HL-60/S4 treated with retinoic acid at 250 ng/mL for 4 days and 3 days (cell line): ENCODE data around the gene ACTR8.
"Not testable (repeated sequence)": the region's sequence is repeated elsewhere in the genome, so short reads cannot be mapped to it uniquely, and the experiment has no call there.

ENCODE experiments used
- in situ Hi-C: fragments of 300-500 bp; cut with MboI; formaldehyde crosslinking; loops from 2 replicates; pipeline ENCODE4 v1.7.0; 2022; ENCODE audit warnings: low sequenced_read_pairs

Gene ACTR8, protein sequence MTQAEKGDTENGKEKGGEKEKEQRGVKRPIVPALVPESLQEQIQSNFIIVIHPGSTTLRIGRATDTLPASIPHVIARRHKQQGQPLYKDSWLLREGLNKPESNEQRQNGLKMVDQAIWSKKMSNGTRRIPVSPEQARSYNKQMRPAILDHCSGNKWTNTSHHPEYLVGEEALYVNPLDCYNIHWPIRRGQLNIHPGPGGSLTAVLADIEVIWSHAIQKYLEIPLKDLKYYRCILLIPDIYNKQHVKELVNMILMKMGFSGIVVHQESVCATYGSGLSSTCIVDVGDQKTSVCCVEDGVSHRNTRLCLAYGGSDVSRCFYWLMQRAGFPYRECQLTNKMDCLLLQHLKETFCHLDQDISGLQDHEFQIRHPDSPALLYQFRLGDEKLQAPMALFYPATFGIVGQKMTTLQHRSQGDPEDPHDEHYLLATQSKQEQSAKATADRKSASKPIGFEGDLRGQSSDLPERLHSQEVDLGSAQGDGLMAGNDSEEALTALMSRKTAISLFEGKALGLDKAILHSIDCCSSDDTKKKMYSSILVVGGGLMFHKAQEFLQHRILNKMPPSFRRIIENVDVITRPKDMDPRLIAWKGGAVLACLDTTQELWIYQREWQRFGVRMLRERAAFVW

DNA sequence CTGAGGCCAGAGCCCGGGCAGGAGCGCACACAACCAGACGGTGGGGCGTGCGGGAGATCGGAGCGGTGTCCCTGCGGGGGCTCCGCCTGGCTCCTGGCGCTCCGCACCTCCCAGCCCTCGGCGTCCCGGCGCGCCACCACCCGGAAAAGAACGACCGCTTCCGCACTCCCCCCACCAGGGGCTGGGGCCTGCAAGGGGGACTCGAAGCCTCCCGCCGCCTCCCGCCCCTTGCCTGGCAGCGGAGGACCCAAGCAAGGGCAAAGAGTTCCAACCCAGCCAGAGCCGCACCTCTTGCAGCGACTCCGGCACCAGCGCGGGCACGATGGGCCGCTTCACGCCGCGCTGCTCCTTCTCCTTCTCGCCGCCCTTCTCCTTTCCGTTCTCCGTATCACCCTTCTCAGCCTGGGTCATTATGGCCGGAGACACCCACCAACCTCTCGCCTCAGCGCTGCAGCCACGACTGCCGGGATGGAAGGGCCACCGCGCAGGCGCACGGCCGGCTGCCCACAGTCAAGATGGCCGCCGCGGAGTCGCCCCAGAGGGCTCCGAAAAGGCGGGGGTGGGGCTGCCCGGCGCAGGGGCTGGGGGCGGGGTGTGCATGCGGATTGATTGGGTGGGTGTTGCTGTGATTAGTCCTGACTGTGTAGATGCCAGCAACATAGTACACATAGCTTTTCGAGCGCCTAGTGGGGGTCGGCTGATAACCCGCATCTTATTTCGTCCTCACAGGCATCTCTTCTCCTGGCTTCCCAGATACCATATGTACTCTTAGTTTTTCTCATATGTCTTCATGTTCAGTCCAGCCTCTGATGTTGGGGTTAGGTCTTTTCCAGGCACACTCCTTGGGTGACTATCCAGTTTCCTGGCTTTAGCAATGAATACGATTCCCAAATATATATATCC, at the start of gene ACTR8:
TSS of gene ACTR8 (minus strand) at position 462 of the 903 bp plus-strand sequence. CDS start at position 411, 51 bp downstream.
- in situ Hi-C loops = no loop called here

DNA sequence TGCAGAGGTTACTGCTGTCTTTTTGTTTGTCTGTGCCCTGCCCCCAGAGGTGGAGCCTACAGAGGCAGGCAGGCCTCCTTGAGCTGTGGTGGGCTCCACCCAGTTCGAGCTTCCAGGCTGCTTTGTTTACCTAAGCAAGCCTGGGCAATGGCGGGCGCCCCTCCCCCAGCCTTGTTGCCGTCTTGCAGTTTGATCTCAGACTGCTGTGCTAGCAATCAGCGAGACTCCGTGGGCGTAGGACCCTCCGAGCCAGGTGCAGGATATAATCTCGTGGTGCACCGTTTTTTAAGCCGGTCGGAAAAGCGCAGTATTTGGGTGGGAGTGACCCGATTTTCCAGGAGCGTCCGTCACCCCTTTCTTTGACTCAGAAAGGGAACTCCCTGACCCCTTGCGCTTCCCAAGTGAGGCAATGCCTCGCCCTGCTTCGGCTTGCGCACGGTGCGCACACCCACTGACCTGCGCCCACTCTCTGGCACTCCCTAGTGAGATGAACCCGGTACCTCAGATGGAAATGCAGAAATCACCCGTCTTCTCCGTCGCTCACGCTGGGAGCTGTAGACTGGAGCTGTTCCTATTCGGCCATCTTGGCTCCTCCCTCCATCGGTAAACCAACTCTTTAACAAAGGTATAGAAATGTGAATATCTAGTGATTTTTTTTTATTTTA, 45.4 kb upstream of the ACTR8 start:
- in situ Hi-C loops = not testable (repeated sequence)

DNA sequence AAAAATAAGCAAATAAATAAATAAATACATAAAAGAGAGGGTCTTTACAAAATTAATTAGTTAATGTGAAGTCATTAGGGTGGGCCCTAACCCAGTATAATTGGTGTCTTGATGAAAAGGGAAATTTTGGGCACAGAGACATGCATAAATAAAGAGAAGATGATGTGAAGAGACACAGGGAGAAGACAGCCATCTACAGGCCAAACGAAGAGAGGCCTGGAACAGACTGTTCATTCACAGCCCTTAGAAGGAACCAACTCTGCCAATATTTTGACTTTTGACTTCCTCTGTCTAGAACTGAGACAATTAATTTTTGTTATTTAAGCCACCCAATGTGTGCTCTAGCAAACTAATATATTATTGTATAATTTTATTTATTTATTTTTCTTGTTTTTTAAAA, 39.3 kb upstream of the ACTR8 start:
- in situ Hi-C loops = no loop called here

DNA sequence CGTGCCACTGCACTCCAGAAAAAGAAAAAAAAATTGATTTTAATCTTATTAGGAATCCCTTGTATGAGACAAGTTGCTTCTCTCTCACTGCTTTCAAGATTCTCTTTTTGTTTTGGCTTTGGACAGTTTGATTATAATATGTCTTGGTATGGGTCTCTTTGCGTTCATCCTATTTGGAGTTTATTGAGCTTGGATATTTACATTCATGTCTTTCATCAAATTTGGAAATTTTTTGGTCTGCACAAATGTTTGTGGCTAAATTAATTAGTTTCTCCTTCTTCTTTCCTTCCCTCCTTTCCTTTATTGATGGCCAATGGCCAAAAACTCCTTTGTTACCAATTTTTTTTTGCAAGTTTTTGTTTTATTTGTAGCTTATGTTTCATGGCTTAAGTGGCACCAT, 37.8 kb upstream of the ACTR8 start:
- in situ Hi-C loops = no loop called here

DNA sequence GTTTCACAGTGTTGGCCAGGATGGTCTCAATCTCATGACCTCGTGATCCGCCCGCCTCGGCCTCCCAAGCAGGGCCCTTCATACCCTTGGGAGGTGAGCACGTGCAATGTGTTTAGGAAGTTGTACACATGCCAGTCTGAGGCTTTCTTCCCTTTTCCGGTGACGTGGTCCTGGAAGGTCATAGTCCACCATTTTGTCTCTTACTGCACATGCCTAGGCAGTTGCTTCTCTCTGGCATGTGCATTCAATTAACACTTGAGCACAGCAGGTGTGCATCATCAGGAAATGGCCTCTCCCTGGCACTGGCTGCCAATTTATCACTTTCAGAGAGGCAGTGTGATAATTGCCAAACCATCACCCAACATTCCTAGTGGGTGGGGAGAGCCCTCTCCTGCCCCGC, 31.4 kb upstream of the ACTR8 start:
- in situ Hi-C loops = no loop called here

DNA sequence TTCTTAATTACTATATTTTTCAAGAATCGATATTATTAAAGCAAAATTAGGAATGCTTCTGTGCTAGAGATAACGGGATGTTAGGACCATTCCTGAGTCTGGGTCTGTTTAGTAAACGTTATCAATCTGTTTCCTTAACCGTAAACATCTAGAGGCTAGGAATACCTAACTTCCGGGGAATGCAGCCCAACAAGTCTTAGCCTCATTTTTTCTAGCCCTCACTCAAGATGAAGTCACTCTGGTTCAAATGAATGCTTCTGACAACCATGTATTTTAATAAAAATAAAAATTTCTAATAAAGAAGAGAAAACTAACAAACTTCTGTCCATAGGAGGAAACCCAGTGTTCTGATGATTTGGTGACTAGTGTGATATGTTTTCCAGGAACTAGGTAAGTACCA, 20.8 kb upstream of the ACTR8 start:
- in situ Hi-C loops = no loop called here

DNA sequence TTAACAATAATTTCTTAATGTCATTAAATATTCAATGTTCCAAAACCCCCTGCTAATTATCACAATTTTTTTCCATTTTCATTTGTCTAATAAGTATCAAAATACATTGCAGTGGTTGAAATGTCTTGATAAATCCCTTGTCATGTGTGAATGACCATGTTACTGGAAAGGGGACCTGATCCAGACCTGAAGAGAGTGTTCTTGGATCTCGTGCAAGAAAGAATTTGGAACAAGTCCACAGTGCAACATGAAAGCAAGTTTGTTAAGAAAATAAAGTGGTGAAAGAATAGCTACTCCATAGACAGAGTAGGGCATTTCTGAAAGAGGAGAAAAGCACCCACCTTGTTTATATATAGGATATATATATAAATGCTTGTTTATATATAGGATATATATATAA, 20.1 kb upstream of the ACTR8 start:
- in situ Hi-C loops = no loop called here

DNA sequence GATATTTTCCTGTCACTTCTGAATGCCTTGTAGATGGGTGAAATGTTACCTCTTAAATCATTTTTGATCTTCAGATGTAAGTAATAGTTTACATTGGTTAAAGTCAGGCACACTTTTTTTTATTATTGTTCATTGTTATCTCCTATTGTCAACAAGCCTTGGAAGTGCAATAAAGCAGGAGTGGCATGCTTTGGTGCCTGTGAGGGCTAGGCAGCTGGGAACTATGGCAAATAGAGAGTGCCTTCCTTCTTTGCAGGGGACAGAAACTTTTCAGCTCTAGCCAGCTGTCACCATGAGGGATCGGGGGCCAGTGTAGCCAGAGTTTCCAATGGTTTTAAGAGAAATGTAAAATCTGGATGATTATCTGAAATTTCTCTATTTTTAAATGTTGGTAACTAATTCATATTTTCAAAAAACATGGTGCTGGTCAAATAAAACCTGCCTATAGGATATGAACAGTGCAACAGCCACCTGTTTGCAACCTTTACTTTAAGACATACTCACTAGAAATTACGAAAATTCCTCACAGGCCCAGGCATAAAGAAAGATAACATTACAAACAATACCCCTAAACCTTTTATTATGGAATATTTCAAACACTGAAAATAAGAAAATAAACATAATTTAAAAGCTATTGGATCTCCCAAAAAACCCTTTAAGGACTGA, 18.8 kb upstream of the ACTR8 start:
- in situ Hi-C loops = no loop called here

DNA sequence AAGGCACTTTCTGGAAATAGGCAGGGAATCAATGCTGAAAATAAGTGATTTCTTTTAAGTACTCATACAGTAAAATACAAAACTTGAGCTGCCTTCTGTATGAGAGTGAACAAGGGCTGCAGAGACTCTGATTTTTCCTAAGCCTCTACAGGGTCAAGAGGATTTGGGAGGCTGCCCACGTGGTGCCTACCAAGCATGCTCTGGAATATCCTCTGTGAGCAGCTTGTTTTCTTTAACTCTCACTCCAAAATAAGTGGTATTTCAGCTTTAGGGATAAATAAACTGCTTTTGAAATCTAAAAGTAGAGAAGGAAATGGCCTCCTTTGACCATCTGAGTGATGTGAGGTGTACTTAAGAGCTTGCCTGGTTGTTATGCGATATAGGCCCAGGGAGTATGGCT, 17.8 kb upstream of the ACTR8 start:
- in situ Hi-C loops = no loop called here

DNA sequence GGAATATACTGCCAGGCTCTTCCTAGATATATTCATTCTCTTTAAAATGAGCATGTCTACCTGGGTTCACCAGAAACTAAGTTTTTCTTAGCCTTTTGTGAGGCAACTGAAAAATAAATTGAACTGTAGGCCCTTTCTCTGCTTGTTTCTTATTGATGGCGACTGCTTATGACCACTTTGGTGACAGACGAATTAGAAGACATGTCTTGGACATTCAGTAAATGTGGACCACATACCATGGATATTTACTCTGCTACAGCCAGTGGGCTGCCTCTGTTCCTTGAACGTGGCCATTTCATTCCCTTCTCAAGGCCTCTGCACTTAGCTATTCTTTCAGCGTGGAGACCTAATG, 10.3 kb upstream of the ACTR8 start:
- in situ Hi-C loops = no loop called here

DNA sequence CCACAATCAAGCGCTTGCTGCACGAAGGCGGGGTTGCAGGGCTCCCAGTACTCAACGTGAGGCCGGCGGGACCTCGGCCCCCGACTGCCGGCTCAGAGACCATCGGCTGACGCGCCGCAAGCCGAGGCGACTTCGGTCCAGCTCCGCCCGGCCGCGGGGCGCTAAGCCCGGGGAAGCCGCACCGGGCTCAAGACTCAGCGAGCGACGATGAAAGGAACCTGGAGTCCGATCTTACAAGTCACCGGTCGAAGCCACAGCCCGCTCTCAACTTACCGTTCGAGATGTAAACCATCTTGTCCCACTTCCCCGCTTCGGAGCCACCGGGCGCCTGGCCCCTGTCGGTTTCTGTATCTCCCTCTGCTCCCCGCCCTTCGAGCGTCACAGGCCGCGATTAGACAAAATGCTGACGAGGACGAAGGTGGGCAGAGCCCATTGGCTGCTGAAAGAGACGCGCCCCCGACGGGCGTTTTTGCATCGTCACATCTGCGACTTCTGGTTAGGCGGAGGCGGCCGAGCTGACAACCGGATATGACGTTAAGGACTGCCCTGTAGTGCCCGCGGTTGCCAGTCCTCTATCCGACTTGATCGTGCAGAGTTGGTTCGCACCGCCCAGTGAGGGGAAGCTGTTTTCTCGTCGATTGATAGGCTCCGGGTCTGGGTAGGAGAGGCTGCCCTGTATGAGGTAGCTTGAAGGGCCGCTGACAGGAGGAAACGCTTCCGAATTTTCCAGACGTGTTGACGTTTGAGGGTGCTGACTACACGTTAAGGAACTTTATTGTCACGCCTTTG, 9.7 kb upstream of the ACTR8 start, which contains the start of gene SELENOK:
TSS of gene SELENOK (minus strand) at position 363 of the 789 bp plus-strand sequence.
- in situ Hi-C loops = no loop called here

DNA sequence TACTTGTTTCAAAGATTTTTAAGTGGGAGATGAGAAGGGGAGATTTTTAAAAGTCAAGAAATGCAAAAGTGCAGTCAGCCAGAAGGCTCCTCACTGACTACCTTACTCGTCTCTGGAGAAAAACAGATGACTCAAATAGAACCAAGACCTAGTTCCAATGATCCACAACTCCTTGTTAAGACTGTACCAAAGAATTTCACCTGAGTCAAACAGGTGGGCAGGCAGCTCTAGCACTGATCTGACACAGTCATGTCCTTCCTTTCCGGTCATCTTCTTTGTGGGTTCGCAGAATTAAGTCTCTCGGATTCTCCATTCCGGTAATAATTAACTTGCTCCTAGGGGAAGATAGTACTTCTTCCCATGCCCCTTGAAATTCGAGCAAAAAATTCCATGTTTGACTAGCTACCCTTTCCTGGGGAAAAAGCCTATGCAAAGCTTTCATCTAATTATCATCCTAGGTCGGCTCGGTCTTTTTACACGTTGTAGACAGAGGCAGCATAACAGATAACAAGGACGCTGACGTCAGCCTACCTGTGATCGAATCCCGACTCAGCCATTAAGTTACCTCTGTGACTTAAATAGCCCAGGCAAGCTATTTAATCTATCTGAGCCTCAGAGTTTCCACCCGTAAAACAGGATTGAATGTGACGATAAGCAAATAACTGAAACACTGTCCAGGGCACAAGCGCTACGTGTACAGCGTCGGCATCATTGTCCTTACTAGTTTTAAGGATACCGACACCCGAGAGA, 8.9 kb upstream of the ACTR8 start:
- in situ Hi-C loops = no loop called here

DNA sequence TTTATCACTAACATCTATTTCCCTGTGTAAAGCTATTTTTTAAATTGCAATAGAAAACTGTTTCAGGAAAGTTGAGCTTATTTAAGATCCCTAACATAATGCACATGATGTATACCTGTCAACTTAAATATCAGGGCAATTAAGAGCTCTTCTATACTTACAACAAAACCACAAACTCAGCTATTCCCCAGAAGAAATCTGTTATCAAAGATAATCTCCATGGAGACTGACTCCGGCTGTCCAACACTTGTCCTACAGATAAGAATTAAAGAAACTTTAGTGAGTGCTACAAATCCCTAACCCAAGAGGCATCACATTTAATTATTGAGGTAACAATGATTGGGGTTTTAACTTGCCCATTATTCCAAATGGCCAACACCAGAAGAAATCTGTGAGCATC, 6.3 kb upstream of the ACTR8 start:
- in situ Hi-C loops = no loop called here

DNA sequence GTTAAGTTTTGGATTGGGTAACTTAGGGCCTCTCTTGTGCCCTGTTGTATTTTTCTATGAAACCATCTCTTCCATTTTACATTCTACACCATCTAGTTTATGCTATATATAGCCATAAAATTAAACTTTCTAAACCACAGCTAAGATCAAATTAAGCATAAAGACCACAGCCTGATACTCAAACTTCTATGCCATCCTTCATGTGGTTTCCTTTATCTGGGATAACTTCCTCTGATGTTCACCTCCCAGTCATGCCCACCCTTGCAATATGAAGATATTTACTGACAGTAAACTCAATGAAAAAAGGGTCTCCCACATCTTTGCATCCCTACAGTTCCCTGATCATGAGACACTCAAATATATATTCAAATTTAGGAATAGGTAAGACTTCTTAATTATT, 5.5 kb upstream of the ACTR8 start:
- in situ Hi-C loops = no loop called here

DNA sequence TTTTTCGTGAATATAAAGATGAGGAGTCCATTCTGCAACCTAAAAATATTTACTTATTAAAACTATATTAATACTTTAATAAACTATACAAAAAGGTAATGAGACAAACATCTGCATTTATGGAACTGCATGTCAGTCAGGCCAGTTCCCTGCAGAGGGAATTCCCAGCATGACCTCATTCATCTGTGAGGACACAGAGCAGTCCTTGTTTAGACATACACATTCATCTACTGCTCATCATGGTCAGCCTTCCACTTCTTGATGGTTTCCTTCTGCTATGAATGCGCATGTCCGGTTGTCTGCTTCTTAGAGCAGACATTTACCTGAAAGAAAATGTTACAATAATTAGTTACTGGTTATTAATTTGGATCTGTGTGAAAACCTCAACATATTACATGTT, 3.3 kb upstream of the ACTR8 start:
- in situ Hi-C loops = no loop called here

DNA sequence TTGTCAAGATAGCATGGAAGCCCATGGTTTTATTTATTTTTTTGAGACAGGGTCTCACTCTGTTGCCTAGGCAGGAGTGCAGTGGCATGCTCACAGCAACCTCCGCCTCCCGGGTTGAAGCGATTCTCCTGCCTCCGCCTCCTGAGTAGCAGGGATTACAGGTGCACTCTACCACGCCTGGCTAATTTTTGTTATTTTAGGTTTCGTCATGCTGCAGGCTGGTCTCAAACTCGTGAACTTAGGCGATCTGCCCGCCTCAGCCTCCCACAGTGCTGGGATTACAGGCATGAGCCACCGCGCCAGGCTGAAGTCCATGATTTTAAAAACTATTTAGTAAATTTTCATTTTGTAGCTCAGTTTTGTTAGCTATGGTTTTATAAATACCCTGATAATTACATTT, 2.7 kb upstream of the ACTR8 start:
- in situ Hi-C loops = no loop called here

DNA sequence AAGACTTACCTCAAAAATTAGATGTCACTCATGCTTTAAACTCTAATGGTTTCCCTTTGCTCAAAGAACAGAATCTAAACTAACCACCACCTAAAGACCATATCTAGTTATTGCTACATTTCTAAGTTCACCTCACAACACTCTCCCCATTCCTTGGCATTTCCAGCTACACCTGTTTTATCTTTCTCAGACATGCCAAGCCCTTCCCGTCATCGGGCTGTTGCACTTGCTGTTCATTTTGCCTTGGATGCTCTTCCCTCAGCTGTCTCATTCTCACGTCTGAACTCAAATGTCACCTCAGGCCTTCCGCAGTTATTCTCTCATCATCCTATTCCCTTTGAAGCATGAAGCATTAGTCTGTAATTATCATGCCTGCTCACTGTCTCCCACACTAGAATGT, 1.1 kb upstream of the ACTR8 start:
- in situ Hi-C loops = no loop called here

DNA sequence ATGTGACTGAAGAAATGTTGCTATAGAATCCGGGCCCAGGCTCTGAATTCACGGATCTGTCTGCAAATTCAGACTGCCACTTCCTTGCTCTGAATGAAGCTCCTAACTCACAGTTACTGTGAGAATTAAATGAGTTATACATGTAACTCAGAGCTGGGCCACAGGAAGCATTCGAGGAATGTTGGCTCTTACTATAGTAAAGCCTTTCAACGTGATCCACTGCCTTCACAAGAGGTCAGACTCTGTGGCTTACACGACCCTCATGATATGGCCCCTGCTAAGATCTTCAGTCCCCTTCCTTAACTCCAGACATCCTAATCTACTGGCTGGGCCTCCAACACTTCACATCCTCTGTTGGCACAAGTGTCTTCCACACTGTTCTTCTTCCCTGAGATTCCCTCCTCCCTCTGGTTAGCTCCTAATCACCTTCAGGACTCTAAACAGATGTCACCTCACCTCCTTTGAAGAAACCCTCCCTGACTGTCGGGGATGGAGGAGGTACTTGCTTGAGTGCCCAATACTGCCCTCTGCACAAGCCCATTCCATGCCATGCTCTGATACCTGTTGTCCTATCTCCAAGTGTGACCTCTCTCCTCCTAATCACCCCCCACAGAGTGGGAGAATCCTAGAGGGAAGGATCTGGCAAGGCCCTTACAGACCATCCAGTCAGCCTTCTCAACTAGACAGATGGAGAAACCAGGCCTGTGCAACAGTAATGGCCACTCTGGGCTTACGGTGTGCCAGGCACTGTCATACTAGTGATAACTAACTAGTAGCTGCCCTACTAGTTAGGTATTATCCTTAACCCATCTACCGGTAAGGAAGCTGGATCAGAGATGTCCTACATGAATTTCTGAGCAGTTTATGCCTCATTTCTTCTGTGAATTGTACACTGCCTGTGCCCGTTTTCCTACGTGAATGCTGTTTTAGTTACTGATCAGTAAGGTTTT, 1.3 kb downstream of the ACTR8 start:
- in situ Hi-C loops = no loop called here
